Stimulated activated CD8-positive, alpha-beta memory T cell treated with anti-CD3 and anti-CD28 coated beads, Interleukin-12 subunit alpha, Interleukin-12 subunit beta, amount 100 ng/mL, for 4 hours (primary cell): ENCODE results near the gene COX17.

Experiments used
- DNase-seq: peaks from one replicate; pipeline ENCODE4 v3.0.0-alpha.2; 2020; ENCODE audit warnings: low read depth

The COX17 gene

GRCh38 chr3:119673875-119674274 lies 3.3 kb downstream of the COX17 start:
- no peak for DNase-seq

- no peak for DNase-seq
Measured at GRCh38 chr3:119672776-119673175, 4.4 kb downstream of the COX17 start.

GRCh38 chr3:119669906-119670570 lies 7.2 kb downstream of the COX17 start:
- DNase-seq, result no peak

- no peak for DNase-seq
Measured at GRCh38 chr3:119665954-119666559, 11.1 kb downstream of the COX17 start.

- no peak for DNase-seq
Measured at GRCh38 chr3:119664850-119665379, 12.3 kb downstream of the COX17 start.

GRCh38 chr3:119664370-119664769 lies 12.8 kb downstream of the COX17 start:
- no peak for DNase-seq

GRCh38 chr3:119663885-119664284 lies 13.3 kb downstream of the COX17 start:
- DNase-seq, result no peak

GRCh38 chr3:119662604-119663373 lies 14.4 kb downstream of the COX17 start:
- DNase-seq, result no peak

GRCh38 chr3:119660474-119661440 lies 16.4 kb downstream of the COX17 start, which contains the start of gene POPDC2:
TSS of gene POPDC2 (minus strand) at chr3:119660589. CDS start at chr3:119660423, 166 bp downstream.
- no peak for DNase-seq

GRCh38 chr3:119659606-119660291 lies 17.5 kb downstream of the COX17 start:
- no peak for DNase-seq

- no peak for DNase-seq
Measured at GRCh38 chr3:119658994-119659393, 18.2 kb downstream of the COX17 start.

GRCh38 chr3:119657887-119658702 lies 19.1 kb downstream of the COX17 start:
- no peak for DNase-seq

- DNase-seq, result no peak
Measured at GRCh38 chr3:119653876-119654275, 23.3 kb downstream of the COX17 start.

GRCh38 chr3:119652306-119653033 lies 24.7 kb downstream of the COX17 start:
- DNase-seq, result no peak

GRCh38 chr3:119649761-119650160 lies 27.4 kb downstream of the COX17 start:
- no peak for DNase-seq

GRCh38 chr3:119647843-119648575 lies 29.2 kb downstream of the COX17 start:
- DNase-seq, result no peak

- no peak for DNase-seq
Measured at GRCh38 chr3:119647171-119647570, 30.0 kb downstream of the COX17 start.

GRCh38 chr3:119645813-119646212 lies 31.4 kb downstream of the COX17 start:
- DNase-seq, result no peak

- no peak for DNase-seq
Measured at GRCh38 chr3:119644481-119644880, 32.7 kb downstream of the COX17 start.
